Psoas muscle (tissue), 8 donors: ENCODE data around the gene MYPOP. TPM values are rescaled to one million over a fixed set of nuclear protein-coding genes. Genes with fewer than 3 reads are reported as not detected.

Source experiments
- ATAC-seq, 4 donors: fragments of 200-7000 bp; cut with Tn5 transposase; one replicate each; pipeline ENCODE4 v1.9.1; 2020; ENCODE audit warnings: moderate library complexity in 3 of 4, mild to moderate bottlenecking in 2 of 4
- DNase-seq, 2 donors: peaks; one replicate each; pipeline ENCODE4 v3.0.0-alpha.2; 2020
- H3K27ac ChIP-seq: fragments of 200-600 bp; one replicate; pipeline ENCODE4 v1.8.0; 2022
- H3K27me3 ChIP-seq, 3 donors: fragments of 200-600 bp in 1 of 3; one replicate each; pipeline versions ENCODE4 v1.6.1 to v1.8.0; 2013 to 2022; ENCODE audit warnings: low read length in 2 of 3, mild to moderate bottlenecking in 2 of 3, moderate library complexity in 1 of 3; ENCODE audit not compliant: insufficient read depth in 3 of 3
- H3K36me3 ChIP-seq, 2 donors: fragments of 200-600 bp in 1 of 2; one replicate each; pipeline versions ENCODE4 v1.6.1 to v1.8.0; 2013 to 2022; ENCODE audit warnings: low read depth in 1 of 2, mild to moderate bottlenecking in 1 of 2, moderate library complexity in 1 of 2; ENCODE audit not compliant: insufficient read depth in 1 of 2
- H3K4me1 ChIP-seq: fragments of 200-600 bp; one replicate; pipeline ENCODE4 v1.8.0; 2022
- H3K4me3 ChIP-seq: fragments of 200-600 bp; one replicate; pipeline ENCODE4 v1.8.0; 2022; ENCODE audit warnings: mild to moderate bottlenecking
- H3K9me3 ChIP-seq: fragments of 200-600 bp; one replicate; pipeline ENCODE4 v1.8.0; 2022
- WGBS, 3 donors: extraction: QIAGEN DNeasy Blood & Tissue Kit; methylation state at CpG; one replicate each; pipeline versions ENCODE4 v1.1.6 to v1.1.7; 2013; 5-methylcytosine and 5-hydroxymethylcytosine counted together
- intact Hi-C, 2 donors: fragments of 100-400 bp; cut with DNase I; formaldehyde crosslinking; loops; one replicate each; pipeline versions ENCODE4 v1.11.0 to v1.14.2; 2022
- polyA plus RNA-seq, 3 donors: library from polyadenylated mRNA; stranded (reverse); fragments of 200-250 nt; gene quantifications; one replicate each; pipeline ENCODE4 v1.2.3, GENCODE V29; 2013
- total RNA-seq, 4 donors: library from RNA; stranded (reverse); fragmentation: NEBNext Ultra II Directional in 2 of 4; extraction: Animal tissue kit (Norgen Biotek cat#: 25700) in 2 of 4; gene quantifications; one replicate each; pipeline versions ENCODE4 v1.2.1 to v1.2.4, GENCODE V29; 2021 to 2023
- TF ChIP-seq, protein P1 (sequence below): fragments of 200-600 bp; IDR thresholded peaks from one replicate; pipeline ENCODE4 v1.8.0; 2022; ENCODE audit warnings: antibody characterized with exemption
- donor health status: healthy with polysubstance abuse.
- donor health status: DM: no; HTN: no; CAD: no; lungs with moderate emphysema.
- donor health status: Bipolar disorder and iron deficiency.
- donor health status: healthy.
- donor health status: DM: yes; HTN: yes; CAD: no.
- donor health status: DM: no; HTN: no; CAD: no.
- donor health status: DM: no; HTN: no; CAD: no.
- donor health status: DM: yes; HTN: yes; CAD: no.

Gene MYPOP
- total and polyA plus RNA-seq, 7 donors = 10.6 to 20.7 (median 13.0) TPM

GRCh38 chr19:45922281-45922680, 19.9 kb upstream of the MYPOP start:
- intact Hi-C loops = no loop called here
- 55 to 64% (median 58%) methylated on average over 9 of the region's 9 CpGs for WGBS, 3 donors
- ATAC-seq = no peak
- peak in 1 of 2 donors; percentile 31 for DNase-seq
- Histone ChIP-seq H3K27me3 (peaks cover 0 to 9% (median 0%) of the 10 kb centered on the region in 3 donors), H3K27ac (no peak overlapping the region), H3K36me3 (no peaks in the 10 kb centered on the region), H3K4me3 (no peak overlapping the region), H3K9me3 (no peaks in the 10 kb centered on the region), H3K4me1 (no peaks in the 10 kb centered on the region)
- TF ChIP-seq, protein P1, sequence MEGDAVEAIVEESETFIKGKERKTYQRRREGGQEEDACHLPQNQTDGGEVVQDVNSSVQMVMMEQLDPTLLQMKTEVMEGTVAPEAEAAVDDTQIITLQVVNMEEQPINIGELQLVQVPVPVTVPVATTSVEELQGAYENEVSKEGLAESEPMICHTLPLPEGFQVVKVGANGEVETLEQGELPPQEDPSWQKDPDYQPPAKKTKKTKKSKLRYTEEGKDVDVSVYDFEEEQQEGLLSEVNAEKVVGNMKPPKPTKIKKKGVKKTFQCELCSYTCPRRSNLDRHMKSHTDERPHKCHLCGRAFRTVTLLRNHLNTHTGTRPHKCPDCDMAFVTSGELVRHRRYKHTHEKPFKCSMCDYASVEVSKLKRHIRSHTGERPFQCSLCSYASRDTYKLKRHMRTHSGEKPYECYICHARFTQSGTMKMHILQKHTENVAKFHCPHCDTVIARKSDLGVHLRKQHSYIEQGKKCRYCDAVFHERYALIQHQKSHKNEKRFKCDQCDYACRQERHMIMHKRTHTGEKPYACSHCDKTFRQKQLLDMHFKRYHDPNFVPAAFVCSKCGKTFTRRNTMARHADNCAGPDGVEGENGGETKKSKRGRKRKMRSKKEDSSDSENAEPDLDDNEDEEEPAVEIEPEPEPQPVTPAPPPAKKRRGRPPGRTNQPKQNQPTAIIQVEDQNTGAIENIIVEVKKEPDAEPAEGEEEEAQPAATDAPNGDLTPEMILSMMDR = no peak

DNA sequence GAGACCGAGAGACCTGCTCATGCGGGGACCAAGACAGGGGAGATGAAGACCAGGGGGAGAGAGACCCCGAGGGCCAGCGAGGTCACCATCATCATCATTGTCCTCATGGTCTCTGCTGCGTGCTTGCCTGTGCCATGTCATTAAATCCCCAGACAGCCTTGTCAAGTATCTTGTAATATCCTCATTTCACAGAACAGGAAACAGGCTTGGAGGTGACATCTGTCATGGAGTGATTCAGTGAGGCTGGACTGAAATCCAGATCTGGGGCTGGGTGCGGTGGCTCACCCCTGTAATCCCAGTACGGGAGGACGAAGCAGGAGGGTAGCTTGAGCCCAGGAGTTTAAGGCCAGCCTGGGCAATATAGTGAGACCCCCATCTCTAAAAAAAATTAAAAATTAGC, 18.0 kb upstream of the MYPOP start:
- H3K27me3 ChIP-seq = peaks cover 0 to 9% (median 0%) of the 10 kb centered on the region in 3 donors
- ATAC-seq (no peak), DNase-seq (peak in 1 of 2 donors; percentile 3)
- WGBS, 3 donors = 65 to 72% (median 71%) methylated on average over 8 of the region's 8 CpGs
- TF ChIP-seq, protein P1 = no peak
- no peaks in the 10 kb centered on the region for H3K36me3 ChIP-seq
- intact Hi-C loops = no loop called here
- H3K4me3 ChIP-seq = no peak overlapping the region
- no peaks in the 10 kb centered on the region for H3K4me1 ChIP-seq
- H3K27ac ChIP-seq = no peak overlapping the region
- H3K9me3 ChIP-seq = no peaks in the 10 kb centered on the region

DNA sequence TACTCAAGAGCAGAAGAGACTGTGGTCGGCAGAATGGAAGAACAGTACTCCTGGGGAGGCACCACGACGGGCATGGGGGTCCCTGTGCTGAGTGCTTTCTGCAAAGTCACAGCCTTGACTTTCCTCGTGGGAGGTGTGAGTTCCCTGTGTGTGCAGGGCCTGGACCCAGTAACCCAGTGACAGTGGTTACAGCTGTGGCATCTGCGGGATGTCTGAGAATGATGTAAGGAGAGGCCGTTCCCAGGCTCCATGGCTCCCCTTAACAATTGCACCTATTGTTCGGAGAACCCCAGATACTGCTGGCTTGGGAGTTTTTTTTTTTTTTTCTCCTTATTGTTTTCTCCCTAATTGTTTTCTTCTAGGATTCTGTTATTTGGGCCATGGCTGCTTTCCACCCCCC, 17.3 kb upstream of the MYPOP start:
- intact Hi-C loops = no loop called here
- H3K27me3 ChIP-seq = peaks cover 0 to 12% (median 0%) of the 10 kb centered on the region in 3 donors
- no peaks in the 10 kb centered on the region for H3K36me3 ChIP-seq
- TF ChIP-seq, protein P1 = no peak
- ATAC-seq = no peak
- WGBS, 3 donors = 25 to 39% (median 38%) methylated on average over 7 of the region's 7 CpGs
- no peaks in the 10 kb centered on the region for H3K9me3 ChIP-seq
- H3K27ac ChIP-seq = no peak overlapping the region
- peak in 1 of 2 donors; percentile 30 for DNase-seq
- no peak overlapping the region for H3K4me3 ChIP-seq
- H3K4me1 ChIP-seq = no peaks in the 10 kb centered on the region

- no peaks in the 10 kb centered on the region for H3K36me3 ChIP-seq
- H3K27ac ChIP-seq = no peak overlapping the region
- TF ChIP-seq, protein P1 = no peak
- no peaks in the 10 kb centered on the region for H3K4me1 ChIP-seq
- intact Hi-C loops = no loop called here
- no peaks in the 10 kb centered on the region for H3K9me3 ChIP-seq
- WGBS, 3 donors = 54 to 73% (median 61%) methylated on average over 4 of the region's 4 CpGs
- DNase-seq (no peak), ATAC-seq (no peak)
- no peak overlapping the region for H3K4me3 ChIP-seq
- H3K27me3 ChIP-seq = peaks cover 0 to 16% (median 1%) of the 10 kb centered on the region in 3 donors
Observed at GRCh38 chr19:45918721-45919120, 16.3 kb upstream of the MYPOP start.

GRCh38 chr19:45917421-45918091, 15.1 kb upstream of the MYPOP start:
- Histone ChIP-seq H3K27ac (no peak overlapping the region), H3K4me3 (no peak overlapping the region), H3K4me1 (no peaks in the 10 kb centered on the region), H3K36me3 (no peaks in the 10 kb centered on the region), H3K27me3 (peaks cover 0 to 25% (median 3%) of the 10 kb centered on the region in 3 donors), H3K9me3 (no peaks in the 10 kb centered on the region)
- ATAC-seq (no peak), DNase-seq (no peak)
- intact Hi-C loops = no loop called here
- TF ChIP-seq, protein P1 = no peak
- 54 to 63% (median 63%) methylated on average over 4 of the region's 4 CpGs for WGBS, 3 donors
